ENCODE data around the gene DPH7. TPM values are rescaled to one million over a fixed set of nuclear protein-coding genes. Genes with fewer than 3 reads are reported as not detected.
"Not testable (repeated sequence)": the region's sequence is repeated elsewhere in the genome, so short reads cannot be mapped to it uniquely, and the experiment has no call there.

Gene DPH7
- total RNA-seq, 4 donors from 2014 or later = 14.4 to 40.5 (median 29.1) TPM

DNA sequence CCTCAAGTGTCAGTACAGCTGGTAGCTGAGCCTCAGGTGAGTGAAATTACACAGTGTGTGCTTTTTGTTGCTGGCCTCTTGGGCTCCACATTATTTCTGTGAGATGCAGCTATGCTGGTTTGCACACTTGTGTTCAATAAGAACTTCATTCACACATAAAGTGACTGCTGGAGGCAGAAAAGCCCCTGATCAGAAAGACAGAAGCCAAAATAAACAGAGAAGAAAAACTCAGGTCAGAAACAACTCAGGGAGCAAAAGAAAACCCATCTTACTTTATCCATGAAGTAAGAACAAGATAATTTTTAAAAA lies 43.7 kb downstream of the DPH7 start:
- no peak for DNase-seq (ENCODE audit: low spot score)
- TF ChIP-seq, protein P1, sequence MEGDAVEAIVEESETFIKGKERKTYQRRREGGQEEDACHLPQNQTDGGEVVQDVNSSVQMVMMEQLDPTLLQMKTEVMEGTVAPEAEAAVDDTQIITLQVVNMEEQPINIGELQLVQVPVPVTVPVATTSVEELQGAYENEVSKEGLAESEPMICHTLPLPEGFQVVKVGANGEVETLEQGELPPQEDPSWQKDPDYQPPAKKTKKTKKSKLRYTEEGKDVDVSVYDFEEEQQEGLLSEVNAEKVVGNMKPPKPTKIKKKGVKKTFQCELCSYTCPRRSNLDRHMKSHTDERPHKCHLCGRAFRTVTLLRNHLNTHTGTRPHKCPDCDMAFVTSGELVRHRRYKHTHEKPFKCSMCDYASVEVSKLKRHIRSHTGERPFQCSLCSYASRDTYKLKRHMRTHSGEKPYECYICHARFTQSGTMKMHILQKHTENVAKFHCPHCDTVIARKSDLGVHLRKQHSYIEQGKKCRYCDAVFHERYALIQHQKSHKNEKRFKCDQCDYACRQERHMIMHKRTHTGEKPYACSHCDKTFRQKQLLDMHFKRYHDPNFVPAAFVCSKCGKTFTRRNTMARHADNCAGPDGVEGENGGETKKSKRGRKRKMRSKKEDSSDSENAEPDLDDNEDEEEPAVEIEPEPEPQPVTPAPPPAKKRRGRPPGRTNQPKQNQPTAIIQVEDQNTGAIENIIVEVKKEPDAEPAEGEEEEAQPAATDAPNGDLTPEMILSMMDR (IDR thresholded peaks at IDR 0.05) = no peak
- no peak for ATAC-seq (ENCODE audit: low FRiP score)

DNA sequence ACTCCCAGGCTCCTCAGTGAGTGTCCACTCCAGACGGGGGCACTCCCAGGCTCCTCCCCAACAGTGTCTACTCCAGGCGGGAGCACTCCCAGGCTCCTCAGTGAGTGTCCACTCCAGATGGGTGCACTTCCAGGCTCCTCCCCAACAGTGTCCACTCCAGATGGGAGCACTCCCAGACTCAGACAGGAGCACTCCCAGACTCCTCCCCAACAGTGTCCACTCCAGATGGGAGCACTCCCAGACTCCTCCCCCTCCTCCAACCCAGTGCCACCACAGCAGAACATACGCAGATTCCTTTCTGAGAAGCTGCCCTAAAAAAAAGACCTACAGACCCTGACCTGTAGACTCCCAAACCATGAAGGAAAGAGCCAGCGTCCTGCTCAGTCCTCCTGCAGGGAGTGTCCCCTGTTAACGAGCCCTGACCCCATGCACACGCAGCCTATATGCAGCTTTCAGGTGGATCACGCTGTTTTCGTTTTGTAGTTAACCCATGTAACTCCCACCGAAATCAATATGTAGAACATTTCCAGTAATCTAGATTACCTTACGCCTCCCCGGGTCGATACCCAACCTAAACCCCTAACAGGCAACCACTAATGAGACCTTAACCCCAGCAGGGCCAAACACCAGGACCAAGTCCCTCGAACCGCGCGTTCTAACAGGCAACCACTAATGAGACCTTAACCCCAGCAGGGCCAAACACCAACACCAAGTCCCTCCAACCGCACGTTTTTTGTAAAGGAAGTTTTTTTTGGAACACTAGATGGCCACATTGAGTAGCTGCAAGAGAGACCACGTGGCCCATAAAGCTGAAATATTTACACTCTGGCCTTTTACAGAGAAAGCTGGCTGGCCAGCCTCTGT lies 44.2 kb downstream of the DPH7 start:
- no peak for ATAC-seq (ENCODE audit: low FRiP score)
- TF ChIP-seq, protein P1 (IDR thresholded peaks at IDR 0.05) = no peak

DNA sequence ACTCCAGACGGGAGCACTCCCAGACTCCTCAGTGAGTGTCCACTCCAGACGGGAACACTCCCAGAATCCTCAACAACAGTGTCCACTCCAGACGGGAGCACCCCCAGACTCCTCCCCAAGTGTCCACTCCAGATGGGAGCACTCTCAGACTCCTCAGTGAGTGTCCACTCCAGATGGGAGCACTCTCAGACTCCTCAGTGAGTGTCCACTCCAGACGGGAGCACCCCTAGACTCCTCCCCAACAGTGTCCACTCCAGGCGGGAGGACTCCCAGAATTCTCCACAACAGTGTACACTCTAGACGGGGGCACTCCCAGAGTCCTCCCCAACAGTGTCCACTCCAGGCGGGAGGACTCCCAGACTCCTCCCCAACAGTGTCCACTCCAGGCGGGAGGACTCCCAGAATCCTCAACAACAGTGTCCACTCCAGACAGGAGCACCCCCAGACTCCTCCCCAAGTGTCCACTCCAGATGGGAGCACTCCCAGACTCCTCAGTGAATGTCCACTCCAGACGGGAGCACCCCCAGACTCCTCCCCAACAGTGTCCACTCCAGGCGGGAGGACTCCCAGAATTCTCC lies 45.7 kb downstream of the DPH7 start:
- not testable (repeated sequence) for ATAC-seq (ENCODE audit: low FRiP score); DNase-seq (ENCODE audit: low spot score)

More for the DNA sequence above, 44.2 kb downstream of the DPH7 start:
- no peak for DNase-seq (ENCODE audit: low spot score)

DNA sequence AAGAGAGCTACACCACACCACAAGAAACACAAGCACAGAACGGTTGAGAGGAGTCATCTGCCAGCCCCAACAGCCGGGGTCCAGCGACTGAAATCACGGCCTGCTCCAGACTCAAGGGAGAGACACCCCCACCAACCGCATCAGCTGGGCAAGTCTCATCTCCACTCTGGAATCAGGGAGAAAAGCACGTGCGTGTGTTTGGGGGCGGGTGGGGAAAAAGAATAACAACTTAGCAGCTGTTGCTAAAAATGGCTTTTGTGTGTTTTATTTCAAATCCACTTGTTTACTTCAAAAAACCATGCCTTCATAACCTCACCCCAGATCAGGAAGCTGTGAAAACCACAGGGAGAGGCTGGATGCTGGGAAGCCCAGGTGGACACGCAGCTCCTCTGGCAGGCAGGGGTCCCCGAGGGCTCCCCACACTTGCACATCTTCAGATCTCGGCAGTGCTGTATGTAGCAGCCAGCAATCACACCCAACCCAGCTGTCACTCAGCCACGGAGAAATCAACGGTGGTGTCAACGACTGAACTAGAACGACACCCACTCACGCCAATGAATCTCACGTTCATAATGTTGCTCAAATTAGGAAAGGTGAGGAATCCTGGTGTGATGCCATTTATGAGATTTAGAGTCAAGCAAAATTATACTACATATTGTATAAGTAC lies 47.5 kb downstream of the DPH7 start:
- DNase-seq (ENCODE audit: low spot score) (no peak), ATAC-seq (ENCODE audit: low FRiP score) (no peak)
- TF ChIP-seq, protein P1 (IDR thresholded peaks at IDR 0.05) = no peak

DNA sequence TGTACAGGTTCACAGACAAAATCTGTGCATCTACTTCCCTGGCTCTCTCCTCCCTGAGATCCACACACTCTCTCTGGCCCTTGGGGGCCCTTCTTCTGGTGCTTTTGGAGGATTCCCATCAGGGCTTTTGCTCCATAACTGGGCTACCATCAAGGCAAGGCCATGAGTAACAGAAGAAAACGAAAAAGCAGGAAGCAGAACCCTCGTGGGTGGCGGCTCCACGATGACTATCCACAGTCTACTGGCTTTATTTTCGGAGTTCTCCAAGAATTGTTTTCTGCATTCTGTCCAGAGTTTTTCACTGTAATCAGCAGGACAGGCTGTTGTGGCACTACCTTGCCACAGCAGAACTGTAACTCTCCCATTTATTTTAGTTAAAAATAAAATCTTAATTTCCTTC lies 48.4 kb downstream of the DPH7 start:
- ATAC-seq (ENCODE audit: low FRiP score) = no peak
- TF ChIP-seq, protein P1 (IDR thresholded peaks at IDR 0.05) = no peak
- no peak for DNase-seq (ENCODE audit: low spot score)

DNA sequence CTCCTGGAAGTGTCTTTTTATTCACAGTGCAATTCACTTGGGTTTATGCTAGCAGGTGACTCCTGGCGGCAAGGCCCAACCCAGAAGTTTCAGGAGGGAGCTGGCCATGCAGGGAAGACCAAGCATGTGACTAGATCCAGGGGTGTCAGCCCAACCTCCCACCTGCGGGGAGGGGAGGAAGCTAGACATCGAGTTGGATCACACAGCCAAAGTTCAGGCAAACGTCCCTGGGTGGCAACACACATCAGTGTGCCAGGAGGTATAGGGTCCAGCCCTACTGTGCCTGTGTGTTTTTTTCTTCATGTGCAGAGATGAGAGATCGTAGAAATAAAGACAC lies 53.8 kb downstream of the DPH7 start:
- TF ChIP-seq, protein P1 (IDR thresholded peaks at IDR 0.05) = no peak
- no peak for DNase-seq (ENCODE audit: low spot score)
- ATAC-seq (ENCODE audit: low FRiP score) = no peak

DNA sequence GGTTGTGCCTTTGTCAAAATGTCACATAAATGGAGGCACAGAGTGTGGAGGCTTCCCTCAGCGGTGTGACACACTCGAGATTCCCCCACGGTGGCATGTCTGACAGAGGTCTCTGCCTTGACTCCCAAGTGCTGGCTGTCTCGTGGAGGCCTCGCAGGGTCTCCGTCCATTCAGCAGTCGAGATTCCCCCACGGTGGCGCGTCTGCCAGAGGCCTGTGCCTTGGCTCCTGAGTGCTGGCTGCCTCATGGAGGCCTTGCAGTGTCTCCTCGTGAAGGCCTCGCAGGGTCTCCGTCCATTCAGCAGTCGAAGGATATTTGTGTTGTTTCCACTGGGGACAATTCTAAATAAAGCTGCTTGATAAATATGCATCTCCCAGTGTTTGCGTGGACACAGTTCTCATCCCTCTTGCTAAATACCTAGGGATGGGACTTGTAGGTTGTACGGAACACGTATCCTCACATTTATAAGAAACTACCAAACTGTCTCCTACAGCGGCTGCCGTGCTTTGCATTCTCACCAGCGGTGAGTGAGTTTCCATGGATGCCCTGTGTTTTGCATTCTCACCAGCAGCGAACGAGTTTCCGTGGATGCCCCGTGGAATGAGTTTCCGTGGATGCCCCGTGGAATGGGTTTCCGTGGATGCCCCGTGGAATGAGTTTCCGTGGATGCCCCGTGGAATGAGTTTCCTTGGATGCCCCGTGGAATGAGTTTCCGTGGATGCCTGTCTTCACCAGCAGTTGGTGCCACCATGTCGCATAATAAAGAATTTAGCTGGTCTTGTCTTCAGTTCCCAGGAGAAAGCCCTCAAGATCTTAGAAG lies 54.4 kb downstream of the DPH7 start:
- TF ChIP-seq, protein P1 (IDR thresholded peaks at IDR 0.05) = no peak

More for the DNA sequence above, 54.4 kb downstream of the DPH7 start:
- DNase-seq (ENCODE audit: low spot score) (no peak), ATAC-seq (ENCODE audit: low FRiP score) (no peak)
